Measurements from ENCODE around the gene CDKAL1.

CDKAL1 gene

GRCh38 chr6:21104288-21104687 lies 570.0 kb downstream of the CDKAL1 start:
- DNase-seq (ENCODE audit: low spot score): no peak

DNA sequence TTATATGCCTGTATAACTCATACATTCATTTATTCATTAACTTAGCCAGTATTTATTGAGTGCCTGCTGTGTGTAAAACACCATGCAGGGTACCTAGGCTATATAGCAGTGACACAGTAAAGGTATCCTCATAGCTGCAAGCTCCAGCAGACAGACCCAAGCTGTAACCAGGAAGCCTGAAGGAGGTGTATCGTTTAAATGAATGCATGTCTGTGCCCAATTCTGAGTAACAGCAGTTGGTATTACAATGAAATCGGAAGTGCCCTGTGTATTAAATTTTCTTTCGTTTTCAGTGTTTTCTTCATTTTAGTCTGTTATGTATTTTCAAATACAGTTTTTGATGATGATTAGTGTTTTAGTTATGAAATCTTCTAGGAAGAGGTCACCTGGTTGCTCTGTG lies 573.5 kb downstream of the CDKAL1 start:
- no peak for DNase-seq (ENCODE audit: low spot score)

- no peak for DNase-seq (ENCODE audit: low spot score)
Measured at GRCh38 chr6:21109391-21110178, 575.3 kb downstream of the CDKAL1 start.

DNA sequence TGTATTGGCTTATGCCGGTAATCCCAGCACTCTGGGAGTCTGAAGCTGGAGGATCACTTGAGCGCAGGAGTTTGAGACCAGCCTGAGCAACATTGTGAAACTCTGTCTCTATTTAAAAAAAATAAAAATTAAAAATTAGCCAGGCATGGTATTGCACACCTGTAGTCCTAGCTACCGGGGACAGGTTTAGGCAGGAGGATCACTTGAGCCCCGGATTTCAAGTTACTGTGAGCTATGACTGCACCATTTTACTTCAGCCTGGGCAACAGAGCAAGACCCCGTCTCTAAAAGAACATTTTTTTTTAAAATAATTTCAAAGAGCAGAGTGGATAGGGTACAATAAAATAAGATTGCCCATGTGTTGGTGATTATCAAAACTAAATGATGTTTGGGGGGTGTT lies 576.4 kb downstream of the CDKAL1 start:
- no peak for DNase-seq (ENCODE audit: low spot score)

GRCh38 chr6:21111093-21111725 lies 577.0 kb downstream of the CDKAL1 start:
- DNase-seq (ENCODE audit: low spot score): no peak

- no peak for DNase-seq (ENCODE audit: low spot score)
Measured at GRCh38 chr6:21115111-21115510, 580.9 kb downstream of the CDKAL1 start.

- no peak for DNase-seq (ENCODE audit: low spot score)
Measured at GRCh38 chr6:21116736-21117135, 582.5 kb downstream of the CDKAL1 start.

- no peak for DNase-seq (ENCODE audit: low spot score)
Measured at GRCh38 chr6:21118216-21118780, 584.0 kb downstream of the CDKAL1 start.

DNA sequence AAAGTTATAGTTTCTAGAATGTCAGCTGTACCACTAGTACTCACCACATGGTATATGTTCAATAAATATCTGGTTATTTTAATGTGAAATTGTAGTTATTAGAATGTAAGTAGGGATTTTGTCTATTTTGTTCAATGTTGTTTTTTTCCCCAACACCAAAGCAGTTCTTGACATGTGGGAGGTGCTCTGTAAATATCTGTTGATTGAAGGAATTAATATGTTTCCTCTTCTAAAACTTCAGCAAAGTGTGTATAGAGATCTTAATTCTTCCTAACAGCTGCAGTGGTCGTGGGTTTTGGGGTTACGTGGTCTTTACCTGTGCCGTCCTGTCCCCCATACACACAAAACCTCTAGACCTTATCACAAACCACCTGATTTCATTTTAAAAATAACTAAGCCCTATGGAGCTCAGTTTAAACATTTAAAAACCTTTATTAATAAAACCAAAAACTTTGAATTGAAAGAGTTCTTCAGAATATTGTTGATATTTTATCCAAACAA lies 587.4 kb downstream of the CDKAL1 start:
- DNase-seq (ENCODE audit: low spot score): no peak

- DNase-seq (ENCODE audit: low spot score): no peak
Measured at GRCh38 chr6:21123507-21124436, 589.5 kb downstream of the CDKAL1 start.

- no peak for DNase-seq (ENCODE audit: low spot score)
Measured at GRCh38 chr6:21128601-21129000, 594.3 kb downstream of the CDKAL1 start.

- DNase-seq (ENCODE audit: low spot score): no peak
Measured at GRCh38 chr6:21131406-21131805, 597.1 kb downstream of the CDKAL1 start.

GRCh38 chr6:21132446-21132845 lies 598.2 kb downstream of the CDKAL1 start:
- no peak for DNase-seq (ENCODE audit: low spot score)

- DNase-seq (ENCODE audit: low spot score): no peak
Measured at GRCh38 chr6:21132856-21133838, 598.9 kb downstream of the CDKAL1 start.

DNA sequence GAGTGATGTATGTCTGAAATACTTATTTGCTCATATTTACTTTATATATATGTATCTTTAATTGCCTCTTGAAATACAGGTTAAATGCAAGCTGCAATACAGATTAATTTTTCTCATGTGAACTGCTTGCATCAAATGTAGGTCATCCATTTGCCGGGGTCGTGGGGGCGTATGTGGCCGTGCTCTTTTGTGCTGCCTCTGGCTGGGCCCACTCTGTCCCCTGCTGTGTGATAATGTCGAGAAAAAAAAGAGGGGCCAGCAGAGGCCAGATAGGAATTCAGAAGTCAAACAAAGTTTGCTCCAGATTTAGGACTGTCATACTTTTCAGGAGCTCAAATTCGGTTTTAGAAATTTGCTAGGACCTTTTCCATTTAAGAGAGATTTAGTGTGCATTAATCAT lies 599.6 kb downstream of the CDKAL1 start:
- no peak for DNase-seq (ENCODE audit: low spot score)

- no peak for DNase-seq (ENCODE audit: low spot score)
Measured at GRCh38 chr6:21134356-21134755, 600.1 kb downstream of the CDKAL1 start.

- DNase-seq (ENCODE audit: low spot score): no peak
Measured at GRCh38 chr6:21135484-21136013, 601.3 kb downstream of the CDKAL1 start.

GRCh38 chr6:21137700-21138335 lies 603.6 kb downstream of the CDKAL1 start:
- no peak for DNase-seq (ENCODE audit: low spot score)

DNA sequence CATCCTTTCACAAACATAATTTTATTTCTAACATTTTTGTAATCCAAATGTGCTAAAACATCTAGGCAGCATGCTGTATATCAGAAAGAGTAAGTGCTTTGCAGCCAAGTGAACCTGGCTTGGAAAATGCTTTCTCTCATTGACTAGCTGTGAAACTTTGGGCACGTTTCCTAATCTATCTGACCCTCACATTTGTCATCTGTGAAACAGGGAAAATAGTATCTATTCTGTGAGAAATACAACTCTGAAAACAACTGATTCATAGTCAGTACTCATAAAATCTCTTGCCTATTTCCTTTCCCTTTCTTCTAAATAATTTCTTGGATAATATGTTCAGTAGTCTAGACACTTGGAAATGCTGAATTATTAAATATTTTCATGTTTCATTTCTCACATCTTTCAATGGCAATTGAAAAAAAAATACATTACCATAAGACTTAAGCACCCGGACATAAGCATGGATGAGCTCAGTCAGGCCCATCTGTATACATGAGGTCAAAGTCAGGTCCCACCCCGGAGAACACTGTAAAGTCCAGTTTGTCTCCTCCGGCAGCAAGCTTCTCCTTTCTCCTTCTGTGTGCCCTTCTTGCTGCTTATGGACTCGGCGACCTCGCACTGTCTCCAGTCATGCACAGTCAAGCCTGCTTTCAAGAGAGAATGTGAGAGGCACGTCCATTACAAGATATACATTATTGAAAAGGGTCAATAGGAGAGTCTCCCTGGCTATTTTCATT lies 604.2 kb downstream of the CDKAL1 start:
- no peak for DNase-seq (ENCODE audit: low spot score)

Data from CD4-positive, alpha-beta T cell treated with Interleukin-2 at 100 ng/mL for 4 hours (primary cell).